H9 (cell line): ENCODE data around the gene PTGFRN. TPM values are rescaled to one million over a fixed set of nuclear protein-coding genes. Genes with fewer than 3 reads are reported as not detected.

Source experiments
- DNase-seq: peaks from one replicate; pipeline ENCODE4 v3.0.0-alpha.2; 2017
- H2AFZ ChIP-seq: one replicate; pipeline ENCODE4 v1.6.1; 2013; ENCODE audit warnings: mild to moderate bottlenecking, low read length, control low read depth, moderate library complexity
- H2AK5ac ChIP-seq: 2 replicates; pipeline ENCODE4 v1.6.1; 2013; ENCODE audit warnings: low read length, control low read depth, mixed read lengths; ENCODE audit not compliant: insufficient read length
- H2BK120ac ChIP-seq: one replicate; pipeline ENCODE4 v1.6.1; 2013; ENCODE audit warnings: low read depth, mild to moderate bottlenecking, low read length, control low read depth, inconsistent platforms; ENCODE audit not compliant: poor library complexity, severe bottlenecking
- H2BK12ac ChIP-seq: 2 replicates; pipeline ENCODE4 v1.6.1; 2013; ENCODE audit warnings: low read length, control low read depth, mixed read lengths, low read depth; ENCODE audit not compliant: insufficient read length
- H2BK15ac ChIP-seq: 2 replicates; pipeline ENCODE4 v1.6.1; 2013; ENCODE audit warnings: low read depth, low read length, control low read depth
- H2BK20ac ChIP-seq: one replicate; pipeline ENCODE4 v1.6.1; 2013; ENCODE audit warnings: low read depth, mild to moderate bottlenecking, low read length, control low read depth, inconsistent platforms; ENCODE audit not compliant: poor library complexity, severe bottlenecking
- H2BK5ac ChIP-seq: 2 replicates; pipeline ENCODE4 v1.6.1; 2013; ENCODE audit warnings: low read length, control low read depth, mixed read lengths; ENCODE audit not compliant: insufficient read length
- H3K14ac ChIP-seq: 2 replicates; pipeline ENCODE4 v1.6.1; 2013; ENCODE audit warnings: low read length, control low read depth; ENCODE audit not compliant: insufficient read depth
- H3K18ac ChIP-seq: 2 replicates; pipeline ENCODE4 v1.6.1; 2013; ENCODE audit warnings: low read depth, mild to moderate bottlenecking, mixed read lengths, low read length, control low read depth; ENCODE audit not compliant: insufficient read length
- H3K23ac ChIP-seq: 2 replicates; pipeline ENCODE4 v1.6.1; 2013; ENCODE audit warnings: low read length, control low read depth, mixed read lengths, low read depth; ENCODE audit not compliant: insufficient read length
- H3K23me2 ChIP-seq: 2 replicates; pipeline ENCODE4 v1.6.1; 2013; ENCODE audit warnings: low read depth, mild to moderate bottlenecking, mixed read lengths, low read length, control low read depth; ENCODE audit not compliant: insufficient read length, poor library complexity, severe bottlenecking
- H3K27ac ChIP-seq: 2 replicates; pipeline ENCODE4 v1.5.1; 2013; ENCODE audit warnings: low read length, control low read depth, mixed read lengths, low read depth; ENCODE audit not compliant: insufficient read length
- H3K27me3 ChIP-seq: 2 replicates; pipeline ENCODE4 v1.6.1; 2013; ENCODE audit warnings: low read length, control low read depth, inconsistent platforms; ENCODE audit not compliant: insufficient read depth
- H3K4ac ChIP-seq: 2 replicates; pipeline ENCODE4 v1.6.1; 2013; ENCODE audit warnings: low read depth, mild to moderate bottlenecking, control low read depth, inconsistent platforms, low read length, moderate library complexity
- H3K4me1 ChIP-seq: 2 replicates; pipeline ENCODE4 v1.6.1; 2013; ENCODE audit warnings: low read length, control low read depth, inconsistent platforms; ENCODE audit not compliant: insufficient read depth
- H3K4me2 ChIP-seq: 2 replicates; pipeline ENCODE4 v1.6.1; 2013; ENCODE audit warnings: low read length, control low read depth, mixed read lengths; ENCODE audit not compliant: insufficient read length, insufficient read depth
- H3K56ac ChIP-seq: 2 replicates; pipeline ENCODE4 v1.6.1; 2013; ENCODE audit warnings: low read depth, mild to moderate bottlenecking, mixed read lengths, low read length, control low read depth; ENCODE audit not compliant: insufficient read length
- H3K79me1 ChIP-seq: 2 replicates; pipeline ENCODE4 v1.6.1; 2013; ENCODE audit warnings: low read depth, mild to moderate bottlenecking, moderate library complexity, low read length, control low read depth, inconsistent platforms; ENCODE audit not compliant: insufficient read depth, poor library complexity, severe bottlenecking
- H3K79me2 ChIP-seq: 2 replicates; pipeline ENCODE4 v1.6.1; 2013; ENCODE audit warnings: low read length, control low read depth, inconsistent platforms; ENCODE audit not compliant: insufficient read depth
- H3K9ac ChIP-seq: 2 replicates; pipeline ENCODE4 v1.6.1; 2013; ENCODE audit warnings: low read length, control low read depth, mixed read lengths; ENCODE audit not compliant: insufficient read length; ENCODE audit errors: extremely low read depth
- H3K9me3 ChIP-seq: one replicate; pipeline ENCODE4 v1.6.1; 2013; ENCODE audit warnings: low read depth, low read length, inconsistent platforms; ENCODE audit not compliant: control insufficient read depth
- H3T11ph ChIP-seq: one replicate; pipeline ENCODE4 v1.6.1; 2013; ENCODE audit warnings: mild to moderate bottlenecking, low read length, control low read depth, inconsistent platforms
- H4K20me1 ChIP-seq: one replicate; pipeline ENCODE4 v1.6.1; 2013; ENCODE audit not compliant: control insufficient read depth, insufficient read length, insufficient read depth
- H4K5ac ChIP-seq: 2 replicates; pipeline ENCODE4 v1.6.1; 2013; ENCODE audit warnings: low read depth, mild to moderate bottlenecking, mixed read lengths, low read length, control low read depth; ENCODE audit not compliant: insufficient read length
- H4K8ac ChIP-seq: replicated peaks from 2 replicates; pipeline ENCODE4 v1.6.1; 2013; ENCODE audit warnings: low read length, control low read depth, mixed read lengths, low read depth; ENCODE audit not compliant: insufficient read length
- H4K91ac ChIP-seq: 2 replicates; pipeline ENCODE4 v1.6.1; 2013; ENCODE audit warnings: low read depth, mild to moderate bottlenecking, moderate library complexity, mixed read lengths, low read length, control low read depth; ENCODE audit not compliant: insufficient read length
- H3K27ac Mint-ChIP-seq, 3 experiments: 2 replicates in 2 of 3; 3 replicates in 1 of 3; pipeline ENCODE4 v1.8.0; 2020 to 2021; ENCODE audit warnings: mixed read lengths in 3 of 3, mild to moderate bottlenecking in 1 of 3, moderate library complexity in 1 of 3
- H3K27me3 Mint-ChIP-seq: 2 replicates; pipeline ENCODE4 v1.8.0; 2021; ENCODE audit warnings: low read depth, mild to moderate bottlenecking, moderate library complexity, mixed read lengths
- H3K36me3 Mint-ChIP-seq, 3 experiments: 2 replicates in 2 of 3; 3 replicates in 1 of 3; pipeline ENCODE4 v1.8.0; 2020 to 2021; ENCODE audit warnings: low read depth in 3 of 3, mixed read lengths in 3 of 3; ENCODE audit not compliant: insufficient read depth in 1 of 3
- H3K4me1 Mint-ChIP-seq, 2 experiments: 2 replicates each; pipeline ENCODE4 v1.8.0; 2020; ENCODE audit warnings: mixed read lengths in 2 of 2
- H3K4me3 Mint-ChIP-seq, 2 experiments: 2 replicates in 1 of 2; 3 replicates in 1 of 2; pipeline ENCODE4 v1.8.0; 2020 to 2021; ENCODE audit warnings: mild to moderate bottlenecking in 2 of 2, mixed read lengths in 2 of 2, moderate library complexity in 1 of 2
- H3K9me3 Mint-ChIP-seq, 2 experiments: 2 replicates in 1 of 2; 3 replicates in 1 of 2; pipeline ENCODE4 v1.8.0; 2020; ENCODE audit warnings: mild to moderate bottlenecking in 2 of 2, mixed read lengths in 2 of 2, moderate library complexity in 1 of 2
- WGBS: extraction: QIAGEN DNeasy Blood & Tissue Kit; methylation state at CpG from one replicate; pipeline ENCODE4 v1.1.7; 2013; ENCODE audit warnings: missing lambda C conversion rate, low lambda C conversion rate, mixed read lengths; ENCODE audit not compliant: insufficient read length; ENCODE audit errors: extremely low coverage; 5-methylcytosine and 5-hydroxymethylcytosine counted together
- total RNA-seq: library from RNA; stranded (reverse); gene quantifications from 2 replicates; pipeline ENCODE4 v1.2.1, GENCODE V29; 2021
- TF ChIP-seq, protein P1 (sequence below): fragments of 200-600 bp; sonication (generic); conservative IDR thresholded peaks from 3 replicates; pipeline ENCODE4 v1.8.0; 2021; ENCODE audit warnings: antibody characterized with exemption, mild to moderate bottlenecking

PTGFRN gene
- total RNA-seq, 1 experiment from 2014 or later = 26.3 TPM

DNA sequence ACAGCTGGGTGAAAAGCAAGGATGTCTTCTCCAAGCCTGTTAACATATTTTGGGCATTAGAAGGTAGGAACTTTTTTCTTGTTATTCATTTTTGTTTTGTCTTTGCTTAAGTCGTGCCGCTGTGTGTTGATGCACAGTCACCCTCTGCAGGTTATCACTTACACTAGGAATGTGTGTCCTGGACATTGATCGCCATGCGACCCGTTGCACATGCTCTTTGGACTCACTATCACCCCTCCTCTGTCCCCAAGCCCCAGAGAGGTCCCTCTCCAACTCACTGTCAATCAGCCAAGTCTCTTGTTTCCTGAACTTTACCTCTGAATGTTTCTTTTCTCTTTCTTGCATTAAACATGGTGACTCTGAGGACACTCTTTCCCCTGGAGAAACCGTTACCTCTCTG is 51.9 kb downstream of the PTGFRN start:
- Histone ChIP-seq H3K79me1 (no peaks in the 10 kb centered on the region), H3K23ac (no peak overlapping the region), H3K79me2 (no peaks in the 10 kb centered on the region), H4K8ac (no peak overlapping the region), H3K4ac (no peak overlapping the region), H2BK15ac (no peak overlapping the region), H2AFZ (no peak overlapping the region), H4K20me1 (peaks cover 2% of the 10 kb centered on the region), H2BK5ac (no peak overlapping the region), H2BK120ac (no peak overlapping the region), H3T11ph (no peak overlapping the region), H2AK5ac (no peak overlapping the region), H3K23me2 (no peaks in the 10 kb centered on the region), H3K27ac (no peak overlapping the region), H3K4me1 (0 out of 2 replicates have a peak, but pooled peaks cover under 1% of the 10 kb centered on the region), H3K27me3 (no peaks in the 10 kb centered on the region), H3K14ac (no peak overlapping the region), H2BK20ac (no peak overlapping the region), H3K9me3 (no peaks in the 10 kb centered on the region), H3K4me2 (no peak overlapping the region), H2BK12ac (no peak overlapping the region), H3K9ac (no peak overlapping the region), H4K91ac (no peak overlapping the region), H4K5ac (no peak overlapping the region), H3K18ac (no peak overlapping the region), H3K56ac (no peak overlapping the region)
- TF ChIP-seq, protein P1, sequence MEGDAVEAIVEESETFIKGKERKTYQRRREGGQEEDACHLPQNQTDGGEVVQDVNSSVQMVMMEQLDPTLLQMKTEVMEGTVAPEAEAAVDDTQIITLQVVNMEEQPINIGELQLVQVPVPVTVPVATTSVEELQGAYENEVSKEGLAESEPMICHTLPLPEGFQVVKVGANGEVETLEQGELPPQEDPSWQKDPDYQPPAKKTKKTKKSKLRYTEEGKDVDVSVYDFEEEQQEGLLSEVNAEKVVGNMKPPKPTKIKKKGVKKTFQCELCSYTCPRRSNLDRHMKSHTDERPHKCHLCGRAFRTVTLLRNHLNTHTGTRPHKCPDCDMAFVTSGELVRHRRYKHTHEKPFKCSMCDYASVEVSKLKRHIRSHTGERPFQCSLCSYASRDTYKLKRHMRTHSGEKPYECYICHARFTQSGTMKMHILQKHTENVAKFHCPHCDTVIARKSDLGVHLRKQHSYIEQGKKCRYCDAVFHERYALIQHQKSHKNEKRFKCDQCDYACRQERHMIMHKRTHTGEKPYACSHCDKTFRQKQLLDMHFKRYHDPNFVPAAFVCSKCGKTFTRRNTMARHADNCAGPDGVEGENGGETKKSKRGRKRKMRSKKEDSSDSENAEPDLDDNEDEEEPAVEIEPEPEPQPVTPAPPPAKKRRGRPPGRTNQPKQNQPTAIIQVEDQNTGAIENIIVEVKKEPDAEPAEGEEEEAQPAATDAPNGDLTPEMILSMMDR = no peak
- H3K4me1 Mint-ChIP-seq = no peaks in the 10 kb centered on the region
- WGBS = no CpG with 5 or more reads among the region's 6 CpGs
- no peak for DNase-seq
- H3K27ac Mint-ChIP-seq = no peak overlapping the region
- H3K4me3 Mint-ChIP-seq = no peak overlapping the region
- H3K27me3 Mint-ChIP-seq = no peaks in the 10 kb centered on the region
- H3K36me3 Mint-ChIP-seq = peaks cover 8 to 13% (median 8%) of the 10 kb centered on the region in 3 experiments; a peak in 6 of 7 replicates
- H3K9me3 Mint-ChIP-seq = no peaks in the 10 kb centered on the region
